GM21529 (cell line): ENCODE measurements around the gene ZNF385A.
A peak's percentile ranks its signal among the peaks of the same experiment; 100 is the strongest.

ENCODE experiments used
- ATAC-seq: cut with Tn5 transposase; IDR thresholded peaks from one replicate; pipeline ENCODE4 v1.9.1; 2021; ENCODE audit not compliant: unreplicated experiment

The ZNF385A gene

GRCh38 chr12:54393743-54394142 lies 9.2 kb upstream of the ZNF385A start:
- ATAC-seq, result no peak

GRCh38 chr12:54393207-54393609 lies 8.7 kb upstream of the ZNF385A start:
- no peak for ATAC-seq

- no peak for ATAC-seq
These were observed 8.1 kb upstream of the ZNF385A start for GRCh38 chr12:54392485-54393206.

DNA sequence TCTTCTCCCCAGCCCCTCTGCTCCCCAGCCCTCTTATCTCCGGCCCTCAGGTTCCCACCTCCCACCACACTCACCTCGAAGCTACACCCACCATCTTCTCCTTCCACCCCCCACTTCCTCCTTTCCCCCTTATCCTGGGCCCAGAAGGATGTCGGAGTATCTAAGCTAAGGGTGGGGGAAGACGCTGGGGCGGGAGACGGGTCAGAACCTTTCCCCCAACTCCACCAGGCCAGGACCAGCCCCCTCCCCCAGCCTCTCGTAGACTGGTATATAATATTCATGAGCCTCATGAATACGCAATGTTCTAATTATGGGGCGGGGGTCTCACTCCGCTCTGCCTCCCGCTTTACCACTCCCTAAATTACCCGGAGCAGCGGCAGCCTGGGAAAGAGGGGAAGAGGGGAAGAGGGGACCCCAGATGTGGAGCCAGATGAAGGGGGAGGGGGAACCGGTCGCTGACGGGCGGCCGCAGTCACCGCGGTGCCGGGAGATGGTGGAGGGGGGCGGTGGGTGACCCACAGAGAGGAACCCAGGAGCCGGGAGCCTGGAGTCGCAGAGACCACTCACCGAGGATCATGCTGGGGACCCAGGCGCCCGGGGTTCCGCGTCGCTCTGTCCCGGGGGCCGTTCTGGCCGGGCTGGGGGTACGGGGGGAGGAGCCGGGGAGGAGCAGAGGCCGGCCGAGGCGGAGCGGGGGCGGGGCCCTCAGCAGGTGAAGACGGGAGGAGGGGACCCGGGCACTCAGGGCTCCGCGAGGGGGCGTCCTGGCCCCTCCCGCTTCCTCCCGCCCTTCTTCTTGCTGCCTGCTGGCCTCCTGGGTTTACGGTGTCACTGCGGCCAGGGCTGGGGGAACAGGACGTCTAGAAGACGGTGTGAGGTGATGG lies 6.4 kb upstream of the ZNF385A start:
- ATAC-seq, result no peak

GRCh38 chr12:54390176-54390667 lies 5.7 kb upstream of the ZNF385A start:
- no peak for ATAC-seq

- no peak for ATAC-seq
These were observed 5.2 kb upstream of the ZNF385A start for GRCh38 chr12:54389607-54390175.

GRCh38 chr12:54389134-54389508 lies 4.6 kb upstream of the ZNF385A start:
- ATAC-seq, result no peak

GRCh38 chr12:54388237-54389133 lies 4.0 kb upstream of the ZNF385A start:
- ATAC-seq, result no peak

DNA sequence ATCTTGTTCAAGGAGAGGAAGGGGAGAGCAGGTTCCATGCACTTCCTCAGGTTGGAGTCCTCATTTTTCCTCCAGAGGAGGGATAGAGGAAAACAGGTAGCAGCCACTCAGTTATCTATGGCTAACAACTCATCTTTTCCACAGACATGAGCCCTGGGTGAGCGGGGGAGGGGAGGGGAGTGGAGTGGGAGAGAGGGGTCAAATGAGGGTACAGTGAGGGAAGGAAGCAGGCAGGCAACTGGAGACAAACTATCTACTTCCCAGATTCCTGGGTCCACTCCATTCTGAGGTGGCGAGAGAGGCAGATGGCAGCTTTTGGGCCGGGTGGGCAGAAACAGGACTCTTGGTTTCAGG lies 2.6 kb upstream of the ZNF385A start:
- no peak for ATAC-seq

GRCh38 chr12:54386403-54387113 lies 2.0 kb upstream of the ZNF385A start:
- no peak for ATAC-seq

- peak; percentile 68 for ATAC-seq
These were observed 850 bp upstream of the ZNF385A start for GRCh38 chr12:54385251-54385914.

DNA sequence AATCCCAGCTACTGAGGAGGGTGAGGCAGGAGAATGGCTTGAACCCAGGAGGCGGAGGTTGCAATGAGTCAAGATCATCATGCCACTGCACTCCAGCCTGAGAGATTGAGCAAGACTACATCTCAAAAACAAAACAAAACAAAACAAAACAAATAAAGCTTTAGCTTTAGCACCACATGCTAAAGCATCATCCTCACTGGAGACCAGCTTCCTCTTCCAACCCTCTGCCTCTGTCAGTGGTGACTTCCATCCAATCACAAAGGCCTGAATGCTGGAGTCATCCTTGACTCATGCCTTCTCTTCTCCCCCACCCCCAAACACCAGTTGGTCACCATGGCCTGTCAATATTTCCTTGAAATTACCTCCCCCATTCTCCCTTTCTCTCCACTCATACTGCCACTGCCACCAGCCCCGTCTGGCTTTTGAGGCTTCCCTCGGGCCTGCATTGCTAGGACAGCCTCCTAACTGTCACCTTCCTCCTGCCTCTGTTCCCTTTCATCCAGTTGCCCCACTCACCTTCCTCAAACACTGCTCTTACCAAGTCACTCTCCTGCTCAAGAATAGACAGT lies 1.4 kb downstream of the ZNF385A start:
- no peak for ATAC-seq

- ATAC-seq, result no peak
These were observed 3.4 kb downstream of the ZNF385A start for GRCh38 chr12:54381136-54381535.

- peak; percentile 86 for ATAC-seq
These were observed 4.9 kb downstream of the ZNF385A start for GRCh38 chr12:54379398-54380201.

DNA sequence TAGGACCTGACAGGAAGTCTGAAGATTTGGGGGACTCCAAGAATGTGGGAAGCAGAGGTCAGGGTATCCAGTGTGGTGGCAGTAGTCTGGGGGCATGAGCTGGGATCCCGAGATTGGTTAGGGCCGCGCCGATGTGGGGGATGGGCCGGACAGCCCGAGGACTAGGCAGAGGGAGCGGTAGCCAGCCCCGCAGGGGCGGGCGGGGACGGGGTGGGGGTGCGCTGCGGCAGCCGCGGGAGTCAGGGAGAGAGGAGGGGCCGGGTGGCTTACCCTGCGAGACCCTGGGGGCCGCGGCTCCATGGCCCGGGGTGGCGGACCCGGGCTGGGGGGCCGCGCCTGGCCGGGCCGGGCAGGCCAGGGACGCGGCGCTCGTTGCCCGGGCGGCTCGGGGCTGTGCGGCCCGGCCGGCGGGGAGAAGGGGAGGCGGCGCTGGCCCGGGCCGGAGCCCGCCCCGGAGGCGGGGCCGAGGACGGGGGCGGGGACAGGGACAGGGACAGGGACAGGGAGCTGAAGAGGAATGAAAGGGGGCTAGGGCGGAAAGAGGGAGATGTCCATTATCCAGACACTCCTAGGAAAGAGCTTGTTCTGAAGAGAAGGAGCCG lies 5.6 kb downstream of the ZNF385A start:
- peak; percentile 48 for ATAC-seq

DNA sequence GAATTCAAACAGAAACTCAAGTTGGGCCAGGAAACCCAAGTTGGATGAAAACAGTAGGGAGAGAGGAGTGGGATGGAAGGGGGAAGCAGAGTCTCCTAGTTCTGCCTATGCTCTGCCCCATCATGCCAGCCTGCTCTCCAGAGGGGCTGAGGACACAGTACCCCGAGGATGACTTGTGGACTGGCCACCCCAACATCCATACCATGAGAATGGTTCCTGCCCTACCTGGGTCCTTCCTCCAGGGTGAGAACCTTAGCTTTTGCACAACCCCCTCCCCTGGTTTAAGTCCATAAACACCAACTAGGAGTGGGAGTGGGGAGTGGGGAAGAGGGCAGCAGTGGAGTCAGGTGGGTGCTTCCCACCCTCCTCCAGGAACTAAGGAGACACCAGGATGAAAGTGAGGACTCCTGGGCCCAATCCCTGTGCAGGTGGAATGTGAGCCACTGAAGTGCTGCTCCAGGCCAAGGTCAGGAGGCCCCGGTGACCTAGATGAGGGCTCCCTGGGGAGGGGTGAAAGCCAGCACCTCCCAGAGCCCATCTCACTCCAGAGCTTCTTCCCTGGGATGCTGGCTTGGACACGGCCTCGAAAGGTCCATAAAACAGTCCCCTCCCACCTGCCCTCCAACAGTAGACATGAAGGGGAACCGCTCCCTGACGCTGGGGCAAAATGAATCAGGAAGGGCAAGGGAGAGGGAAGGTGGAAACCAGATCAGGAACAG lies 6.6 kb downstream of the ZNF385A start:
- ATAC-seq, result no peak

DNA sequence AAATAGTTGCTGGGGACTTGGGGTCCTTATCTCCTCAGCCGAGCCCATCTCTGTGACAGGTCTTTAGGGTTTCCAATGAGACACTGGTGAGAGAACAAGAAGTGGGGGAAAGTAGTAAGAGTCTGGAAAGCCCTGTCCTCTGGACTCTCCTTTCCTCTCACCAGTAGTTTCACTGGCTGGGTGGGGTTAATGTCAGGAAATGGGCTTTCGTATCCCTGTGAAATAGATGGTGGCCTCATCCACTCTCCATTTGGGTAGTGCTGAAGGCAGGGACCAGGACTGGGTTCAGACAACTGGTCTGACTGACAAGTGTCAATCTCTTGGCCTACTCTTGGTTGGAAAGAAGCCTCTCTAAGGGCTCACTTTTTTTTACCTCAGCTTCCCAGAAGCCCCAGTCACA lies 7.5 kb downstream of the ZNF385A start:
- no peak for ATAC-seq
